Measurements from ENCODE around the gene VCP.

VCP gene

DNA sequence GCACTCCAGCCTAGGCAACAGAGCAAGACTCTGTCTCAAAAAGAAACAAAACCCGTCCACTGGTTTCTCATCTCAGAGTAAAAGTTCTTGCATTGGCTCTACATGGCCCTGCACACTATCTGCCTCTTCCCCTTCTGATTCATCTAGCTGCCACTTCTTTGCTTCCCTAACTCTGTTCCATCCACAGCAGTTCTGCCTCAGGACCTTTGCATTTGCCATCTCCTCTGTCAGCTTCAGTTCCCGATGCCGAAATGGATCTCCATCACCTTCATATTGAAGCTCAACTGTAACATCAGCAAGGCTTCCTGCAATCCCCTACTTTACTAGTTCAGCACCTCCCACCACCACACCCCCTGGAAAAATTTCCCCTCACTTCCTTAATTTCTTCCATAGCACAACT is 25.1 kb upstream of the VCP start:
- Histone ChIP-seq H3K9ac (ENCODE audit: low read length) (no peak overlapping the region), H3K9me3 (ENCODE audit: control insufficient read depth, low read depth, low read length) (no peaks in the 10 kb centered on the region), H3K27me3 (ENCODE audit: control insufficient read depth, insufficient read depth, low read length) (no peaks in the 10 kb centered on the region), H3K4me1 (ENCODE audit: control insufficient read depth, low read depth, low read length) (peaks cover 6% of the 10 kb centered on the region), H3K4me3 (ENCODE audit: low read length) (no peak overlapping the region), H3K36me3 (ENCODE audit: control insufficient read depth, low read depth, low read length) (peaks cover 32% of the 10 kb centered on the region), H3K27ac (ENCODE audit: low read length) (no peak overlapping the region)

DNA sequence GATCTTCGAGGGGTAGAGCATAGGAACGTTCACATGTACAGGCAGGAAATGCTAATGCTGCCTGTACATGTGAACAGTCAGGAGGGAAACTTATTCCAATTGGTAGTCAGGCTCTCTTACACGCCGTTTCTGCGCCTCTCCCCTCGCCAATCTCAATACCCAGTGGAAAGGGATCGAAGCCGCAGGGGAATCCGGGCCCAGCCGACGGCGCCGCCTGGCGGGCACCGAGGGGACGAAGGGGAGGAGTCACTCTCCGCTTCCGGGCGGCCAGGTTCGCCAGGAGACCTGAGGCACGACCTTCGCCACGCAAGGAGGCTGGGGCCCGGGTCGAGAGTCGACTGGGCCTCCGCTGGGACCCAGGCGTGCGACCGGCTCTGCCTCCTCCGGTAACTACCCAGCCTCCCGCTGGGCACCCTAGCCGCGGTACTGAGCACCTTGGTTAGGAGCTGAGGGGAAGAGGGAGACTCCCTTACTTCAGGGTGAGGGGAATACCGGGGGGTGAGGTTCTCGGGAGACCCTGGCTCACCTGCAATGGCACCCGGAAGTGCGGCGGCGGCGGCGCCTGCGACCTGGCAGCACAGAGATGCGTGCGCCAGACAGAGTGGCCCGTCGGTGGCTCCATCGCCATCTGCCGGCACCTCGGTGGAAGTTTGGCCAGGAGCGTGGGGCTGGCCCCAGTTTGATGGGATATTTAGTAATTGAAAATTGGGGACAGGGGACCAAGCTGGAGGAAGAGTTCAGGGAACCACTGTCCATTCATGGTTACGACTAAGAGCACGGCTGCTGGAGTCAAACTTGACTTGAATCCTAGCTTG is 23.8 kb upstream of the VCP start, which contains the start of gene PIGO:
TSS of gene PIGO (minus strand) at position 557 of the 815 bp plus-strand sequence. CDS start 1,026 bp downstream, outside the sequence.
- H3K4me1 ChIP-seq (ENCODE audit: control insufficient read depth, low read depth, low read length), result no peaks in the 10 kb centered on the region
- H3K36me3 ChIP-seq (ENCODE audit: control insufficient read depth, low read depth, low read length), result peaks cover 40% of the 10 kb centered on the region
- peak within 1 kb of the TSS; percentile 93 for H3K9ac ChIP-seq (ENCODE audit: low read length)
- peak within 1 kb of the TSS; percentile 95 for H3K27ac ChIP-seq (ENCODE audit: low read length)
- no peaks in the 10 kb centered on the region for H3K27me3 ChIP-seq (ENCODE audit: control insufficient read depth, insufficient read depth, low read length)
- H3K4me3 ChIP-seq (ENCODE audit: low read length), result peak within 1 kb of the TSS; percentile 89
- H3K9me3 ChIP-seq (ENCODE audit: control insufficient read depth, low read depth, low read length), result no peaks in the 10 kb centered on the region

- Histone ChIP-seq H3K27me3 (ENCODE audit: control insufficient read depth, insufficient read depth, low read length) (no peaks in the 10 kb centered on the region), H3K4me1 (ENCODE audit: control insufficient read depth, low read depth, low read length) (no peaks in the 10 kb centered on the region), H3K9me3 (ENCODE audit: control insufficient read depth, low read depth, low read length) (no peaks in the 10 kb centered on the region), H3K27ac (ENCODE audit: low read length) (no peak overlapping the region), H3K9ac (ENCODE audit: low read length) (no peak overlapping the region), H3K4me3 (ENCODE audit: low read length) (no peak overlapping the region), H3K36me3 (ENCODE audit: control insufficient read depth, low read depth, low read length) (peaks cover 54% of the 10 kb centered on the region)
These were observed 19.1 kb upstream of the VCP start for GRCh38 chr9:35091536-35091935.

DNA sequence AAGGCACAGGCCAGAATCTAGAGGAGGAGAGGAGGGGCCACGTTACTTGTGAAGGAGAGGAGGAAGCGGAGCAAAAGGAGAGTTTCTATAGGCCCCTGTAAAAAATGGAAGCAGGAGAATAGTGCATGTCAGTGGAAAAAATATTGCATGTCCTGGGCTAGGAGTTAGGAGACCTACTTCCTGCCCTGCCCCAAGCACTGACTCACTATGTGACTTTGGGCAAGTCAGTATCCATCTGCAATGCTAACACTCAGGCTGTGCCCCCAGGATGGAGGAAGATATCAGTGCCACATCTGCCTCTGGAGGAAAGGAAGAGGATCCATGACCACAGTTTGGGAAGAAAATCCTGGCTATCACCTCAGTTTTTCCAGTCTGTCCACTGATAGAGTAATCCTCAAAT is 17.0 kb upstream of the VCP start:
- no peaks in the 10 kb centered on the region for H3K4me1 ChIP-seq (ENCODE audit: control insufficient read depth, low read depth, low read length)
- no peak overlapping the region for H3K9ac ChIP-seq (ENCODE audit: low read length)
- H3K27ac ChIP-seq (ENCODE audit: low read length), result no peak overlapping the region
- H3K4me3 ChIP-seq (ENCODE audit: low read length), result no peak overlapping the region
- H3K27me3 ChIP-seq (ENCODE audit: control insufficient read depth, insufficient read depth, low read length), result no peaks in the 10 kb centered on the region
- no peaks in the 10 kb centered on the region for H3K9me3 ChIP-seq (ENCODE audit: control insufficient read depth, low read depth, low read length)
- peaks cover 54% of the 10 kb centered on the region for H3K36me3 ChIP-seq (ENCODE audit: control insufficient read depth, low read depth, low read length)

GRCh38 chr9:35085078-35085477 is 12.7 kb upstream of the VCP start:
- no peak overlapping the region for H3K9ac ChIP-seq (ENCODE audit: low read length)
- H3K9me3 ChIP-seq (ENCODE audit: control insufficient read depth, low read depth, low read length), result no peaks in the 10 kb centered on the region
- no peaks in the 10 kb centered on the region for H3K27me3 ChIP-seq (ENCODE audit: control insufficient read depth, insufficient read depth, low read length)
- no peaks in the 10 kb centered on the region for H3K4me1 ChIP-seq (ENCODE audit: control insufficient read depth, low read depth, low read length)
- no peak overlapping the region for H3K4me3 ChIP-seq (ENCODE audit: low read length)
- H3K27ac ChIP-seq (ENCODE audit: low read length), result no peak overlapping the region
- H3K36me3 ChIP-seq (ENCODE audit: control insufficient read depth, low read depth, low read length), result peaks cover 25% of the 10 kb centered on the region

DNA sequence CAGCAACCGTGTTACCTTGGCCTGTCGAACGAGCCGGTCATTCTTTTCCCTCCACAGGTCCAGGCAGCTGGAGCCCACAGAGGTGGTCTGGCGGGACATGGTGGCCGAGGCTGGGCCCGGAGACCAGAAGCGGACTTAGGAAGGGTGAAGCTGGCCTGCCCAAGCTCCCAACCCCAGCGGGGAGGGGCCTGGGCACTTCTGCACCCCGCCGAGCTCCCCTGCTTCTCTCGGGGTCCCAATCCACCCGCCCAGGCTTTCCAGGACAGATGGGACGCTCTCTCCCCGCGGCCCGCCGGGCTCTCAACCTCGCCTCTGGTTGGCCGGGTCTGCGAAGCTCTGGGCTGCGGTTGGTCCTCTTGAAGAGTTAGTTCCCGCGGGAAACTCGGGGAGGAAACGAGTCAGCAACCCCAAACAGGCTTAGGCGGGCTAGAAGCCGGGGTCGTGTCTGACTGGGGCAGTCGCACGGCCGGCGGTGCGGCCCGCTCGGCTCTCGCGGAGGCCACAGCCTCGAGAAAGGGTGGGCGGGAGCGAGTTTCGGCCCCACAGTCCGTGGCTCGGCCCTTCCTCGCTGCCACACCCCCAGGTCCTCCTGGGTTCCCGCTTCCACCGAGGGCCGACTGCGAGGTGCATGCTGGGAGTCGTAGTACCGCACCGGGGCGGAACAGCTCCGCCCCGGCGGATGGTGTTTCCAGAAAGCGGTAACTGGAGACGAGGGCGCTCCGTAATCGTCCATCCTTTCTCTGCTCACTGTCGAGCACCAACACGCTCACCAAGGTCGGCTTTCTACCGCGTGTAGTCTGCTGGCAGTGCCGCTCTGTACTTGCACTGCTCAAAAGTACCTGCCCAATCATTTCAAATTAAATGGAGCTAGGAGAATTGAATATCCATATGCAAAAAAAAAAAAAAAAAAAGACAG is 7.3 kb upstream of the VCP start, which contains the start of gene FANCG:
TSS of gene FANCG (minus strand) at position 517 of the 916 bp plus-strand sequence. CDS start at position 99, 418 bp downstream.
- peak within 1 kb of the TSS; percentile 70 for H3K9ac ChIP-seq (ENCODE audit: low read length)

DNA sequence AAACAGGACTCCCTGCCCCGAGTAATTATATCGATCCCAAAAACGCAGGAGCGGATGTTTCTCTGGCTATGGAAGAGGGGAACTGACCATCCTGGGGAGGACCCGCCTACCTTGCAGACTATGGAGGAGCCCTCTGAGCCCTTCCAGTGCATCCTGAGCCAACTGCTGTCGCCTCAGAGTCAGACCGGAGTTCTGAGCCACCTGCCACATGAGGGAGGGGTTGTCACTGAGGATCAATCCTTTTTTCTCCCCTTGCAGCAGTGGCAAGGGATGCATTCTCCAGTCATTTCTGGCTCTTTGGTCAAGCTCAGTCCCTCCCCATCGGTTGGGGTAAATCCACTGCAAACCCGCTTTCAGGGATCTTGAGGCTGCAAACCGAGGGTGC is 6.6 kb upstream of the VCP start:
- peak overlapping the region; percentile 95 for H3K4me3 ChIP-seq (ENCODE audit: low read length)
- H3K4me1 ChIP-seq (ENCODE audit: control insufficient read depth, low read depth, low read length), result peaks cover 6% of the 10 kb centered on the region
- peaks cover 31% of the 10 kb centered on the region for H3K36me3 ChIP-seq (ENCODE audit: control insufficient read depth, low read depth, low read length)
- H3K27me3 ChIP-seq (ENCODE audit: control insufficient read depth, insufficient read depth, low read length), result no peaks in the 10 kb centered on the region
- no peaks in the 10 kb centered on the region for H3K9me3 ChIP-seq (ENCODE audit: control insufficient read depth, low read depth, low read length)
- peak overlapping the region; percentile 70 for H3K9ac ChIP-seq (ENCODE audit: low read length)
- no peak overlapping the region for H3K27ac ChIP-seq (ENCODE audit: low read length)

More for the DNA sequence above, 7.3 kb upstream of the VCP start, which contains the start of gene FANCG:
- H3K4me1 ChIP-seq (ENCODE audit: control insufficient read depth, low read depth, low read length), result peaks cover 6% of the 10 kb centered on the region
- H3K27ac ChIP-seq (ENCODE audit: low read length), result peak within 1 kb of the TSS; percentile 67
- H3K9me3 ChIP-seq (ENCODE audit: control insufficient read depth, low read depth, low read length), result no peaks in the 10 kb centered on the region
- H3K36me3 ChIP-seq (ENCODE audit: control insufficient read depth, low read depth, low read length), result peaks cover 25% of the 10 kb centered on the region
- H3K4me3 ChIP-seq (ENCODE audit: low read length), result peak within 1 kb of the TSS; percentile 95
- no peaks in the 10 kb centered on the region for H3K27me3 ChIP-seq (ENCODE audit: control insufficient read depth, insufficient read depth, low read length)

GRCh38 chr9:35078066-35078465 is 5.6 kb upstream of the VCP start:
- H3K9me3 ChIP-seq (ENCODE audit: control insufficient read depth, low read depth, low read length), result no peaks in the 10 kb centered on the region
- H3K27me3 ChIP-seq (ENCODE audit: control insufficient read depth, insufficient read depth, low read length), result no peaks in the 10 kb centered on the region
- no peak overlapping the region for H3K9ac ChIP-seq (ENCODE audit: low read length)
- H3K36me3 ChIP-seq (ENCODE audit: control insufficient read depth, low read depth, low read length), result peaks cover 37% of the 10 kb centered on the region
- peaks cover 6% of the 10 kb centered on the region for H3K4me1 ChIP-seq (ENCODE audit: control insufficient read depth, low read depth, low read length)
- no peak overlapping the region for H3K27ac ChIP-seq (ENCODE audit: low read length)
- peak overlapping the region; percentile 95 for H3K4me3 ChIP-seq (ENCODE audit: low read length)

DNA sequence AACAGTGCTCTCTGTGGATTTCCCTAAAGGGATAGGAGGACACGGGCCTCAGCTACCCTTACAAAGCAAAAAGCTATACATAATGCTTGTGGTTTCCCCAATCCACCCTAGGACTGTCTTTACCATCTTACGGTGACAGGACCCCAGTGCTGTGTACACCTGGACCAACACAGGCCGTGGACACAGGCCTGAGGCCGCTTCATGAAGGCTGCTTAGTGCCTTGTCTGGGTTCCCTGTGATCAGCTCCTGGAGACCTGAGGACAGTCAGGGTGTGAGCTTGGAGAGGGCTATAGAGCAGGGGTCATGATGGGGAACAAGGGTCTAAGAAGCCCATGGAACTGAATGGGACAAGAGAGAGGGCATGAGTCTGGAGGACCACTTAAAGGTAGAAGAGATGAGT is 4.4 kb upstream of the VCP start:
- peaks cover 6% of the 10 kb centered on the region for H3K4me1 ChIP-seq (ENCODE audit: control insufficient read depth, low read depth, low read length)
- no peak overlapping the region for H3K4me3 ChIP-seq (ENCODE audit: low read length)
- no peaks in the 10 kb centered on the region for H3K27me3 ChIP-seq (ENCODE audit: control insufficient read depth, insufficient read depth, low read length)
- H3K9me3 ChIP-seq (ENCODE audit: control insufficient read depth, low read depth, low read length), result no peaks in the 10 kb centered on the region
- H3K36me3 ChIP-seq (ENCODE audit: control insufficient read depth, low read depth, low read length), result peaks cover 37% of the 10 kb centered on the region
- no peak overlapping the region for H3K27ac ChIP-seq (ENCODE audit: low read length)
- H3K9ac ChIP-seq (ENCODE audit: low read length), result no peak overlapping the region

DNA sequence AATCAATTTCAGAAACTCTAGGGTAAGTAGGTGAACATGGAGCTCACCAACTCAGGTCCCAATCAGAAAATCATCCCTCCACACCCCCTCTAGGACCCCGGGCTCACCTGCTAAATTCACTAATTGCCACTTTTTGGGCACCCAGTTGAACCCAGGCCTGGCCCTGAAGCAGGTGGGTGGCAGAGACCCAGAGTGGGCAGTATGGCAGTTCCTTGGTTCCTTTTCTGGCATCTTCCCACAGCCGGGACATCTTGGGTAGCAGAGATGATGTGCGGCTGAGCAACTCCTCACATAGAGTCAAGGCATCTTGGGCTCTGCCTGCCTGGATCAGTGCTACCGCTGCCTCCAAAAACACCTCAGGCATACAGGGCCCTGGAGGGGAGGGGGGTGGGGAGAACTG is 2.9 kb upstream of the VCP start:
- no peaks in the 10 kb centered on the region for H3K27me3 ChIP-seq (ENCODE audit: control insufficient read depth, insufficient read depth, low read length)
- H3K9me3 ChIP-seq (ENCODE audit: control insufficient read depth, low read depth, low read length), result no peaks in the 10 kb centered on the region
- H3K4me3 ChIP-seq (ENCODE audit: low read length), result no peak overlapping the region
- no peak overlapping the region for H3K27ac ChIP-seq (ENCODE audit: low read length)
- H3K4me1 ChIP-seq (ENCODE audit: control insufficient read depth, low read depth, low read length), result peaks cover 10% of the 10 kb centered on the region
- no peak overlapping the region for H3K9ac ChIP-seq (ENCODE audit: low read length)
- peaks cover 37% of the 10 kb centered on the region for H3K36me3 ChIP-seq (ENCODE audit: control insufficient read depth, low read depth, low read length)

- H3K4me3 ChIP-seq (ENCODE audit: low read length), result no peak overlapping the region
- H3K36me3 ChIP-seq (ENCODE audit: control insufficient read depth, low read depth, low read length), result peaks cover 37% of the 10 kb centered on the region
- no peak overlapping the region for H3K27ac ChIP-seq (ENCODE audit: low read length)
- peaks cover 12% of the 10 kb centered on the region for H3K4me1 ChIP-seq (ENCODE audit: control insufficient read depth, low read depth, low read length)
- no peaks in the 10 kb centered on the region for H3K27me3 ChIP-seq (ENCODE audit: control insufficient read depth, insufficient read depth, low read length)
- H3K9ac ChIP-seq (ENCODE audit: low read length), result no peak overlapping the region
- H3K9me3 ChIP-seq (ENCODE audit: control insufficient read depth, low read depth, low read length), result no peaks in the 10 kb centered on the region
These were observed 2.4 kb upstream of the VCP start for GRCh38 chr9:35074791-35075190.
